ENCODE data around the gene ITGA5.

GRCh38 chr12:54448344-54448743 is 29.3 kb upstream of the ITGA5 start:
- TF ChIP-seq CTCF (IDR thresholded peaks at IDR 0.05; ENCODE audit: insufficient read depth, low read length, poor library complexity, severe bottlenecking), result no peak
- TF ChIP-seq EZH2phosphoT487 (conservative IDR thresholded peaks at IDR 0.05; ENCODE audit: low read length), result no peak
